ENCODE results near the gene DDRGK1.
"Not testable (repeated sequence)": the region's sequence is repeated elsewhere in the genome, so short reads cannot be mapped to it uniquely, and the experiment has no call there.

DDRGK1 gene

DNA sequence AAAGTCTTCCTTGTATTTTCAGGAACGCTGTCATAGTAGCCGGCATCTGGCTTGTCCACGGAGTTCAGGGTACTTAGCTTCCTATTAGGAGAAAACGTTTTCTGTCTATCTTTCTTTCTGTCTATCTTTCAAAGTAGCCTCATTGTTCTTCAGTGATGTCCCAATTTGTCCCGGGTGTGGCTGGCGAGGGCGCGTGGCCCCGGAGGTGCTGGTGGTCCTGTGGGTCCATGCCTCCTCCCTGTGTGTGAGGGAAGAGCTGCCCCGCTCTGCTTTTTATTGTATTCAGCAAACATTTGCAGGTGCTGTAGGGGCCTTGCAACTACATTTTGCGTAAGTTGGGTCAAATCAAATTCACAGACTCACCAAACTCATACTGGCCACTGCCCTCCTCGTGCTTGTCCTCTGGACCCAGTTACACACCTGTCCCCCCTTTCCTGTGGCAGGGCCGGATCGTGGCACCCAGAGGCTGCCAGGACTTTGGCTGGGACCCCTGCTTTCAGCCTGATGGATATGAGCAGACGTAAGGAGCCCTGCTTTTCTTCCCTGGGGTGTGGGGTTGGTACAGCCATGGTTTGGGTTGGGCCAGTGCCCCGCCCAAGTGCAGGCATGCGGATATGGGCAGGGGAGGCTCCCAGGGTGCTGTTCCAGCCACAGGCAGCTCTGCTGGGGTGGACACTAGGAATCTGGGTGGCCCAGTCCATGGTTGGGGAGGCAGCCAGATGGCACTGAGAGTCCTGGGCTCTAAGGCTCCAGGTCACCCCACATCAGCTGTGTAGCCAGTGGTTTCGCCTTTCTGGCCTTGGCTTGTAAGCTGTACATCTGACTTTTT lies 17.1 kb upstream of the DDRGK1 start:
- H3K27ac Mint-ChIP-seq (ENCODE audit: low read depth), result no peak overlapping the region
- H3K27me3 Mint-ChIP-seq, result no peaks in the 10 kb centered on the region
- no peaks in the 10 kb centered on the region for H3K4me1 Mint-ChIP-seq
- DNase-seq (ENCODE audit: low spot score in 2 of 2) (no peak), ATAC-seq (replicated peaks; ENCODE audit: extremely low read depth, poor library complexity, severe bottlenecking) (no peak)
- no peak overlapping the region for H3K4me3 Mint-ChIP-seq
- no peaks in the 10 kb centered on the region for H3K9me3 Mint-ChIP-seq
- H3K36me3 Mint-ChIP-seq (ENCODE audit: insufficient read depth), result peaks cover 29% of the 10 kb centered on the region

- H3K27ac Mint-ChIP-seq (ENCODE audit: low read depth), result no peak overlapping the region
- H3K36me3 Mint-ChIP-seq (ENCODE audit: insufficient read depth), result peaks cover 41% of the 10 kb centered on the region
- peaks cover 6% of the 10 kb centered on the region for H3K4me1 Mint-ChIP-seq
- peak; percentile 56 to 72 for DNase-seq (ENCODE audit: low spot score in 2 of 2)
- peak; percentile 79 for ATAC-seq (replicated peaks; ENCODE audit: extremely low read depth, poor library complexity, severe bottlenecking)
- H3K4me3 Mint-ChIP-seq, result no peak overlapping the region
- H3K27me3 Mint-ChIP-seq, result no peaks in the 10 kb centered on the region
- no peaks in the 10 kb centered on the region for H3K9me3 Mint-ChIP-seq
Measured at GRCh38 chr20:3218307-3218988, 14.0 kb upstream of the DDRGK1 start.

- ATAC-seq (replicated peaks; ENCODE audit: extremely low read depth, poor library complexity, severe bottlenecking); H3K4me3 Mint-ChIP-seq: not testable (repeated sequence)
Measured at GRCh38 chr20:3215359-3215917, 11.0 kb upstream of the DDRGK1 start.

DNA sequence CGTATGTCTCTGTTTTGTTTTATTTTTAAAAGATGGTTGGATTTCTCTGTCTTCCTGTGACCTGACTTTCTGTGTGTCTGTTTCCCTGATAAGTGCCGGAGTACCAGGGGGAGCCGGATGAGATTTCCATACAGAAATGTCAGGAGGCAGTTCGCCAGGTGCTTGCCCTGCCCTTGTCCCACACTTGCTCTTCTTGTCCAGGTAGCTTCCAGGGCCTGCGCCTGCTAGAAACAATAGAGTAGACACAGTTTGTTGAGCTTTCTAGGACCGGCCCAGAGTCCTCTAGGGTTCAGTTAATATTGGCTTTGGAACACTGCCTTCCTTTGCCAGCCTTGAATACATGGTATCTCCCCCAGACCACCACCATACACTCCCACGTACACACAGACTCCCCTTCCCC lies 8.7 kb upstream of the DDRGK1 start:
- Mint-ChIP-seq H3K27me3 (no peaks in the 10 kb centered on the region), H3K4me1 (peaks cover 40% of the 10 kb centered on the region), H3K4me3 (no peak overlapping the region), H3K9me3 (no peaks in the 10 kb centered on the region), H3K27ac (ENCODE audit: low read depth) (no peak overlapping the region), H3K36me3 (ENCODE audit: insufficient read depth) (peaks cover 31% of the 10 kb centered on the region)
- DNase-seq (ENCODE audit: low spot score in 2 of 2), result no peak
- ATAC-seq (replicated peaks; ENCODE audit: extremely low read depth, poor library complexity, severe bottlenecking), result no peak

More at GRCh38 chr20:3215359-3215917, 11.0 kb upstream of the DDRGK1 start:
- Mint-ChIP-seq H3K4me1 (peaks cover 18% of the 10 kb centered on the region), H3K36me3 (ENCODE audit: insufficient read depth) (peaks cover 29% of the 10 kb centered on the region)
- not testable (repeated sequence) for H3K27ac Mint-ChIP-seq (ENCODE audit: low read depth); DNase-seq (ENCODE audit: low spot score in 2 of 2); H3K9me3 Mint-ChIP-seq; H3K27me3 Mint-ChIP-seq

DNA sequence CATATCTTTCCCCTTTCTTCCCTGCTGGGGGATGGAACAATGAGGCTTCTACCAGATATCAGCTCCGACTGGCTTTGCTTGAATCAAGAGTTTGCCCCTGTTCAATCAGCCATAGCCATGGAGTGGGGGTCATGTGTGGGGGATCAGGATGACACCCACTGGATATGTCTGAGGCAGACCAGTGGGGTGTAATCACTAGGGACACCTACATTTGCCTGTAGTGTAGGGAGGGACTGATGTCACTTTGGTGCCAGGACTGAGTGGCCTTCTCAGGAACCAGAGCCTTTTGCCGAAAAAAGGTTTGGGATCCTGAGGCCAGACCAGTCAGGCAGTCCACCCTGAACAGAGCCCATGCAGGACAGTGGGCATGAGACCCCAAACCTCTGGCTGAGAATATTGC lies 5.9 kb upstream of the DDRGK1 start:
- H3K36me3 Mint-ChIP-seq (ENCODE audit: insufficient read depth), result peaks cover 20% of the 10 kb centered on the region

GRCh38 chr20:3209946-3210317 lies 5.5 kb upstream of the DDRGK1 start:
- DNase-seq (ENCODE audit: low spot score in 2 of 2) (no peak), ATAC-seq (replicated peaks; ENCODE audit: extremely low read depth, poor library complexity, severe bottlenecking) (no peak)
- no peaks in the 10 kb centered on the region for H3K27me3 Mint-ChIP-seq
- H3K27ac Mint-ChIP-seq (ENCODE audit: low read depth), result peak overlapping the region; percentile 89
- H3K4me1 Mint-ChIP-seq, result peaks cover 40% of the 10 kb centered on the region
- H3K9me3 Mint-ChIP-seq, result no peaks in the 10 kb centered on the region
- peak overlapping the region; percentile 89 for H3K4me3 Mint-ChIP-seq
- peaks cover 16% of the 10 kb centered on the region for H3K36me3 Mint-ChIP-seq (ENCODE audit: insufficient read depth)

More for the DNA sequence above, 5.9 kb upstream of the DDRGK1 start:
- Mint-ChIP-seq H3K4me3 (peak overlapping the region; percentile 89), H3K4me1 (peaks cover 40% of the 10 kb centered on the region), H3K27me3 (no peaks in the 10 kb centered on the region), H3K9me3 (no peaks in the 10 kb centered on the region), H3K27ac (ENCODE audit: low read depth) (peak overlapping the region; percentile 89)
- ATAC-seq (replicated peaks; ENCODE audit: extremely low read depth, poor library complexity, severe bottlenecking) (no peak), DNase-seq (ENCODE audit: low spot score in 2 of 2) (no peak)

GRCh38 chr20:3209257-3209945 lies 4.9 kb upstream of the DDRGK1 start, which contains the start of gene ITPA:
Gene ITPA, plus strand, starts transcription at chr20:3209498. Its CDS starts 54 bp downstream, at chr20:3209552.
- Mint-ChIP-seq H3K27me3 (no peaks in the 10 kb centered on the region), H3K4me1 (peaks cover 40% of the 10 kb centered on the region)

GRCh38 chr20:3208786-3209256 lies 4.3 kb upstream of the DDRGK1 start:
- Mint-ChIP-seq H3K4me3 (peak overlapping the region; percentile 89), H3K4me1 (peaks cover 41% of the 10 kb centered on the region), H3K27me3 (no peaks in the 10 kb centered on the region), H3K36me3 (ENCODE audit: insufficient read depth) (peaks cover 21% of the 10 kb centered on the region), H3K9me3 (no peaks in the 10 kb centered on the region), H3K27ac (ENCODE audit: low read depth) (peak overlapping the region; percentile 89)
- ATAC-seq (replicated peaks; ENCODE audit: extremely low read depth, poor library complexity, severe bottlenecking) (peak; percentile 10), DNase-seq (ENCODE audit: low spot score in 2 of 2) (no peak)

More at GRCh38 chr20:3209257-3209945, 4.9 kb upstream of the DDRGK1 start, which contains the start of gene ITPA:
- Mint-ChIP-seq H3K9me3 (no peaks in the 10 kb centered on the region), H3K4me3 (peak within 1 kb of the TSS; percentile 89), H3K36me3 (ENCODE audit: insufficient read depth) (peaks cover 15% of the 10 kb centered on the region), H3K27ac (ENCODE audit: low read depth) (peak within 1 kb of the TSS; percentile 89)
- ATAC-seq (replicated peaks; ENCODE audit: extremely low read depth, poor library complexity, severe bottlenecking) (peak; percentile 35), DNase-seq (ENCODE audit: low spot score in 2 of 2) (peak in 1 of 2 donors; percentile 17)

GRCh38 chr20:3203315-3204123 lies 963 bp downstream of the DDRGK1 start:
- Mint-ChIP-seq H3K9me3 (no peaks in the 10 kb centered on the region), H3K4me3 (peak overlapping the region; percentile 98), H3K36me3 (ENCODE audit: insufficient read depth) (peaks cover 35% of the 10 kb centered on the region), H3K27ac (ENCODE audit: low read depth) (peak overlapping the region; percentile 99), H3K27me3 (no peaks in the 10 kb centered on the region), H3K4me1 (peaks cover 14% of the 10 kb centered on the region)
- DNase-seq (ENCODE audit: low spot score in 2 of 2) (peak in 1 of 2 donors; percentile 29), ATAC-seq (replicated peaks; ENCODE audit: extremely low read depth, poor library complexity, severe bottlenecking) (peak; percentile 27)

GRCh38 chr20:3202965-3203314 lies 1.5 kb downstream of the DDRGK1 start:
- H3K27me3 Mint-ChIP-seq, result no peaks in the 10 kb centered on the region
- peaks cover 38% of the 10 kb centered on the region for H3K36me3 Mint-ChIP-seq (ENCODE audit: insufficient read depth)
- peaks cover 11% of the 10 kb centered on the region for H3K4me1 Mint-ChIP-seq
- peak overlapping the region; percentile 99 for H3K27ac Mint-ChIP-seq (ENCODE audit: low read depth)
- no peak for DNase-seq (ENCODE audit: low spot score in 2 of 2)
- no peaks in the 10 kb centered on the region for H3K9me3 Mint-ChIP-seq
- H3K4me3 Mint-ChIP-seq, result peak overlapping the region; percentile 98
- ATAC-seq (replicated peaks; ENCODE audit: extremely low read depth, poor library complexity, severe bottlenecking), result no peak

- no peak overlapping the region for H3K4me3 Mint-ChIP-seq
- DNase-seq (ENCODE audit: low spot score in 2 of 2), result no peak
- H3K9me3 Mint-ChIP-seq, result no peaks in the 10 kb centered on the region
- H3K27me3 Mint-ChIP-seq, result no peaks in the 10 kb centered on the region
- H3K36me3 Mint-ChIP-seq (ENCODE audit: insufficient read depth), result peaks cover 61% of the 10 kb centered on the region
- H3K27ac Mint-ChIP-seq (ENCODE audit: low read depth), result no peak overlapping the region
- no peak for ATAC-seq (replicated peaks; ENCODE audit: extremely low read depth, poor library complexity, severe bottlenecking)
- H3K4me1 Mint-ChIP-seq, result peaks cover 22% of the 10 kb centered on the region
Measured at GRCh38 chr20:3199976-3200755, 4.3 kb downstream of the DDRGK1 start.

All from central memory CD8-positive, alpha-beta T cell (primary cell).